ENCODE data around the gene TTC31.
"Not testable (repeated sequence)": the region's sequence is repeated elsewhere in the genome, so short reads cannot be mapped to it uniquely, and the experiment has no call there.

The TTC31 gene

DNA sequence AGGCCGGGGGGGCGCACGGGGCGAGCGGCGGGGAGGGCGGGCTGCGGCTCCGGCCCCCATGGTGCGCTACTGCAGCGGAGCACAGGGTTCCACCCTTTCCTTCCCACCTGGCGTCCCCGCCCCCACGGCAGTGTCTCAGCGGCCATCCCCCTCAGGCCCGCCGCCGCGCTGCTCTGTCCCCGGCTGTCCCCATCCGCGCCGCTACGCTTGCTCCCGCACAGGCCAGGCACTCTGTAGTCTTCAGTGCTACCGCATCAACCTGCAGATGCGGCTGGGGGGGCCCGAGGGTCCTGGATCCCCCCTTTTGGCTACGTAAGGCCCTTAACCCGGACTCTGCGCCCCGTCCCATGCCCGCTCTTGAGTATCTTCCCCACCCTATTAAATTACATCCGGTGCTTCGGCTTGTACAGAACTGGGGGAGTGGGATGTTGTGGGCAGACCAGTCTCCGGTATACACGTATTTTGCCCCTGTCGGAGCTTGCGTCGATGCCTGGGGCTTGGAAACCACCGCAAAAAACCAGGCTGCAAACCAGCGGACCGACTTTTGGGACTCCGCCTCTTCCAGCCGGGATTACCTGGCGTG lies 25.2 kb upstream of the TTC31 start:
- DNase-seq: peak; percentile 86

- DNase-seq: peak; percentile 100
Observed at GRCh38 chr2:74458132-74458937, 24.5 kb upstream of the TTC31 start, which contains the start of gene WBP1. TSS of gene WBP1 (plus strand) at chr2:74458438. CDS start at chr2:74458603, 165 bp downstream.

DNA sequence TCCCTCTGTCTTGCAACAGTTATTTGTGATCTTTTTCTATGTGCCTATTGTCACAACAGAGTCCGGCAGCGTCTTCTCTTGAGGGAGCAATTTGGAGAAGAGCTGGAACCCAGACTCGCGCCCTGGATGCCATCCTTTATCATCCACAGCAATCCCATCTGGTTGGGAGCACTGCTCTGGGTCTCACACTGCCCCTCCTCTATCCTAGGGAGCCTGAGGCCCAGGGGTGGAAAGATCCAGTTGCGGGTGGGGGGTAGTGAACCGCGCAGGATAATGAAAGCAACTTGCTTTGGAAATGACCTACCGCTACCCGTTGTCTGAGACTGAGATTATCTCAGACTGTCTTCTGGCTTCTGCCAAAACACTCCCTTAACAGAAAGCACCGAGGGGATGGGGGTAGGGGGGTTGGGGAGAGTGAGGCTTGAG lies 23.9 kb upstream of the TTC31 start:
- no peak for DNase-seq

DNA sequence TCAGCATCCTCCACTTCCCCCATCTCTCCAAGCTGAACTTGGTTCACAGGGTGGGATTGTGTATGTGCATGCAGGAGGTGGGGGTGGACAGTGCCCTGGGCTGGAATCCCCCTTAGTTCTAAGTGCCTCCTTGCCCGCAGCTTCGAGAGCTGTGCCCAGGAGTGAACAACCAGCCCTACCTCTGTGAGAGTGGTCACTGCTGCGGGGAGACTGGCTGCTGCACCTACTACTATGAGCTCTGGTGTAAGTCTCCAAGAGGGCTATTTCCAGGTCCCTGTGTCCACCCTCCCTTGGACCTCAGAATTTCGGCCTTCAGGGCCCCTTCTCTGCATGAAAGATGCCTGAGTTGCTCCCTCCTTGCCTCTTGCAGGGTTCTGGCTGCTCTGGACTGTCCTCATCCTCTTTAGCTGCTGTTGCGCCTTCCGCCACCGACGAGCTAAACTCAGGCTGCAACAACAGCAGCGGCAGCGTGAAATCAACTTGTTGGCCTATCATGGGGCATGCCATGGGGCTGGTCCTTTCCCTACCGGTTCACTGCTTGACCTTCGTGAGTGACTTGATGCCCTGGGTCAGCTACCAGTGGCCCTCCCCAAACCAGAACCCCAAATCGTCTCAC lies 23.3 kb upstream of the TTC31 start:
- not testable (repeated sequence) for DNase-seq

DNA sequence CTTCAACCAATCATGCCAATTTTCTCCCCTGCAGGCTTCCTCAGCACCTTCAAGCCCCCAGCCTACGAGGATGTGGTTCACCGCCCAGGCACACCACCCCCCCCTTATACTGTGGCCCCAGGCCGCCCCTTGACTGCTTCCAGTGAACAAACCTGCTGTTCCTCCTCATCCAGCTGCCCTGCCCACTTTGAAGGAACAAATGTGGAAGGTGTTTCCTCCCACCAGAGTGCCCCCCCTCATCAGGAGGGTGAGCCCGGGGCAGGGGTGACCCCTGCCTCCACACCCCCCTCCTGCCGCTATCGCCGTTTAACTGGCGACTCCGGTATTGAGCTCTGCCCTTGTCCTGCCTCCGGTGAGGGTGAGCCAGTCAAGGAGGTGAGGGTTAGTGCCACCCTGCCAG lies 22.7 kb upstream of the TTC31 start:
- not testable (repeated sequence) for DNase-seq

- DNase-seq: no peak
Observed at GRCh38 chr2:74461187-74462053, 21.5 kb upstream of the TTC31 start.

GRCh38 chr2:74462054-74462785 lies 20.7 kb upstream of the TTC31 start:
- DNase-seq: no peak

- DNase-seq: no peak
Observed at GRCh38 chr2:74462786-74463105, 20.1 kb upstream of the TTC31 start.

GRCh38 chr2:74464406-74464805 lies 18.5 kb upstream of the TTC31 start:
- DNase-seq: no peak

- not testable (repeated sequence) for DNase-seq
Observed at GRCh38 chr2:74470742-74471141, 12.1 kb upstream of the TTC31 start.

GRCh38 chr2:74471332-74472065 lies 11.4 kb upstream of the TTC31 start:
- no peak for DNase-seq

- peak; percentile 94 for DNase-seq
Observed at GRCh38 chr2:74472086-74472944, 10.6 kb upstream of the TTC31 start, which contains the start of gene MRPL53. TSS of gene MRPL53 (minus strand) at chr2:74472680. CDS start at chr2:74472660, 20 bp downstream.

GRCh38 chr2:74472945-74473258 lies 10.0 kb upstream of the TTC31 start:
- no peak for DNase-seq

DNA sequence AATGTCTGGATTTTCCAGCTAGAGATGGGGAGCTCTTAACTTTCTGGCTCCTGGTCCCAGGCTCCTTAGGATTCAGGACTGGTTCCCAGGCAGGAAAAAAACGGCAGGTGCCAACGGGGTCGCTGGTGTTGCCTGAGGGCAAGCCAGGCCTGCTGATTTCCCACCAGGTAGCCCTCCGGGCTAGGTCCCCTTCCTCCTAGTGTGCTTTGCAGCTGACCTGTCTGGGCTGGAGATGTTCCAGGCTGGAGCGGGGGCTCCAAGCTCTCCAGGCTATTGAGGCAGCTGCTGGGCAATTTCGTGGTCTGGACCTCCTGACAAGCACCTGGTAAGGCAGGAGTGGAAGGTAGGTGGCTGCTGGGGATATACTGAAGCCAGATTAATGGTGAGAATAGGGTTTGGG lies 8.4 kb upstream of the TTC31 start:
- no peak for DNase-seq

DNA sequence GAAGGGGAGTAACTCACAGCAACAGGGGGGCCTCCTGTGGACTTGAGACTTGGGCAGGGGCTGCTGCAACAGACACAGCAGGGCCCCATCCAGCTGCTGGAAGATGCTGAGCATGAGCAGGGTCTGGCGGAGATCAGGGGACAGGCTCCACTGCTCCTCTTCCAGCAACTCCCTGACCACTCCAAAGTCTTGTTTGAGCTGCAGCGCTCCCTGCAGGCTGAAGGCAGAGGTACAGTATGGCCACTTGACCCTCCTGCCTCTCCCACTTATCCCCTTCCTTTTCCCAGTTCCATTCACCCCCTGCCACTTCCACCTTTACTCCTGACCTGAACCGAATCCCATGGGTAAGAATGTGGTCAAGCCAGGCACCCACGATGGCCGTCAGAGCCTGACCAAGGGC lies 8.0 kb upstream of the TTC31 start:
- DNase-seq: no peak

- DNase-seq: no peak
Observed at GRCh38 chr2:74481431-74481830, 1.4 kb upstream of the TTC31 start.

GRCh38 chr2:74481961-74482800 lies 700 bp upstream of the TTC31 start:
- DNase-seq: peak; percentile 58

DNA sequence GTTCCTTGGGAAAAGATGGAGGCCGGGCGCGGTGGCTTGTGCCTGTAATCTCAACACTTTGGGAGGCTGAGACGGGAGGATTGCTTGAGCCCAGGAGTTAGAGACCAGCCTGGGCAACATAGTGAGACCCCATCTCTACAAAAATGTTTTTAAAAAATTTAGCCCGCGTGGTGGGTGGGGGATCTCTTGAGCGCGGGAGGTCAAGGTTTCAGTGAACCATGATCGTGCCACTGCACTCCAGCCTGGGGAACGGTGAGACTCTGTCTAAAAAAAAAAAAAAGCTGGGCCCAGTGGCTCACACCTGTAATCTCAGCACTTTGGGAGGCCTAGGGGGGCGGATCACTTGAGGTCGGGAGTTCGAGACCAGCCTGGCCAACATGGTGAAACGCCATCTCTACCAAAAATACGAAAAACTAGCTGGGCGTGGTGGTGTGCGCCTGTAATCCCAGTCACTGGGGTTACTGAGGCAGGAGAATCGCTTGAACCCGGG lies 839 bp downstream of the TTC31 start:
- DNase-seq: not testable (repeated sequence)

GRCh38 chr2:74486141-74486540 lies 3.3 kb downstream of the TTC31 start:
- DNase-seq: no peak

All from CD4-positive, alpha-beta T cell treated with Interferon gamma for 1 hour (primary cell).